ENCODE measurements around the gene UBE2F.
"Not testable (repeated sequence)": the region's sequence is repeated elsewhere in the genome, so short reads cannot be mapped to it uniquely, and the experiment has no call there.

The UBE2F gene

DNA sequence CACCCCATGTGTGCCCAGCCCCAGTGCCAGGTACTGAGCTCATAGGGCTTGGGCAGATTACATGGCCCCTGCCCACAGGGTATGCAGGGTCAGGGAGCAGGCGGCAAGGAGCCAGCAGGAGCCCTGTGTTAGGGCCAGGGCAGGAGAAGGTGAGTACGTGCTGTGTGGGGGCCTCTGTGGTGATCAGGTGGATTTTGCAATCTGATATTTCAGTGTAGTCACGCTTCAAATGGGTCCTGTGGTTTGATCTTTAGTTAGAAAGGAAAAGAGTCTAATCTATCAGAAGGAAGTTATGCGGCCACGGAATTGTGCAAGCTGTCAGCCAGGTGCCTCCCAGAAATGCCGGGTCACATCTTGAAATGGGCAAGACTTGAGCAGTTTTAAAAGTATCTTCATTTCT, 13.9 kb downstream of the UBE2F start:
- DNase-seq, result no peak

DNA sequence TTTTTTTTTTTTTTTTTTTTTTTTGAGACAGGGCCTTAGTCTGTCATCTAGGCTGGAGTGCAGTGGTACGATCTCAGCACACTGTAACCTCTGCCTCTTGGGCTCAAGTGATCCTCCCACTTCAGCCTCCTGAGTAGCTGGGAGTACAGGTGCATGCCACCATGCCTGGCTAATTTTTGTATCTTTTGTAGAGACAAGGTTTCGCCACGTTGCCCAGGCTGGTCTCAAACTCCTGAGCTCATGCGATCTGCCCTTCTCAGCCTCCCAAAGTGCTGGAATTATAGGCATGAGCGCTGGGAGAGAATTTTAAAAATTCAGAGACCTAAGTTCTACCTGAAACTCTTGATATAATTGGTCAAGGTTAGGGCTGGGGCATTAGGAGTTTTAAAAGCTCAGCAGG, 14.8 kb downstream of the UBE2F start:
- DNase-seq, result not testable (repeated sequence)

DNA sequence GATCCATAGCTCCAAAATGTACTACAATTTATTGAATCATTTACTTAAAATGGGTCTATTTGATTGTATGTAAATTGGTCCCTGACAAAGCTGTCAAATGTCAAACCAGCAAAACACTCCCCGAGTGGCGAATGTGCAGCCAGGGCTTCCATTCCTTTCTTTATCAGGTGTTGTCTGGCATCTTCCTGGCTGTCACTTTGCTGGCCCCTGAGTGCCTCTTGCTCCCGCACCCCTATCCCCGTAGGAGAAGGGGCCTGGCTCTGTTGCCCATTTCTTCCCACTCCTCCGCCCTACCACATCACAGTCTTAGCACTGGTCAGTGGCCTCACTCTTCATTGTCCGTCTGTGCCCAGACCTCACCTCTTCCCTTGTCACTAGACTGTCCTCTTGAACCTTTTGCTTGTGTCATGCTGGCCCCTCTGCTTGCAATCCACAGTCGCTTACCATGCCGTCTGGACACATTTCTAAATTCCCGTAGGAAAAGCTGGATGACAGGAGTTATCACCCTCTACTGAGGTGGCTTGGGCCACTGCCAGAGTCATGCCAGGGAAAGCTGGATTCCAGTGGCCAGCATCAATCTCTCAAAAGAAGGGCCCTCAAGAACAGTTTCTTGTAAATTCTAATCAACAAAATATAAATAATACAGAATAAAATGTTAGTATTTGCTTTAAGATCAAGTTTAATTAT, 15.4 kb downstream of the UBE2F start:
- DNase-seq, result no peak

DNA sequence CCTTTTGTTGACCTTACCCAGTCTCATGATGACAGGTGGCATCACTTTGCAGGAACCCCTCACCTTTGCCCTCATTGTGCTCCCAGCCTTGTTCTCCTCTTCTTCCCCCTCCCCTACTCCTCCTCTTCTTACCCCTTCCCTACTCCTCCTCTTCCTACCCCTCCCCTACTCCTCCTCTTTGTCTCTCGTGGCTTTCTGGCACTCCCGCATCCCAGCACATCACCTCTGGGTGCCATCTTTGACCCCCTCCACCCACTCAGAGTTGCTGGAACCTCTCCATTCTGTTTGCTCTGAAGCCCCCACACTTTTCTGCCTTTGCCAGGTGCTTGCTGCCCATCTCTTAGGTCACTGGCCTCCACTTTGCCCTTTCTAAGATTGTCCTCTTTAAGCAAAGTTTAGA, 17.1 kb downstream of the UBE2F start:
- DNase-seq, result no peak

DNA sequence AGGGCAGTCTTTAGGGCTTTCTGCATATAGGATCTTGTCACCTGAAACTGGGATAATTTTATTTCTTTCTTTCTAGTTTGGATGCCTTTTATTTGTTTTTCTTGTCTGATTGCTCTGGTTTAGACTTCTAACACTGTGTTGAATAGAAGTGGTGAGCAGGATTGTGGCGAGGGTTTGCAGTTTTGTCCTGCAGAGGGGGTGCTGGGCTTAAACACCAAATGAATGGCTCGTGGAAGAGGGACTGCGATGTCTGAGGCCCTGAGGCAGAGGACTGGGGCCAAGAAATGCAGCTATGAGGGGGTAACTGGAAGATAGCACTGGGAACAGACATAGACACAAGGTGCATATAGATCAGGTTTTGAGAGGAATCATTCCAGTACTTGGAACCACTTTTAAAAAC, 20.5 kb downstream of the UBE2F start:
- DNase-seq, result no peak

DNA sequence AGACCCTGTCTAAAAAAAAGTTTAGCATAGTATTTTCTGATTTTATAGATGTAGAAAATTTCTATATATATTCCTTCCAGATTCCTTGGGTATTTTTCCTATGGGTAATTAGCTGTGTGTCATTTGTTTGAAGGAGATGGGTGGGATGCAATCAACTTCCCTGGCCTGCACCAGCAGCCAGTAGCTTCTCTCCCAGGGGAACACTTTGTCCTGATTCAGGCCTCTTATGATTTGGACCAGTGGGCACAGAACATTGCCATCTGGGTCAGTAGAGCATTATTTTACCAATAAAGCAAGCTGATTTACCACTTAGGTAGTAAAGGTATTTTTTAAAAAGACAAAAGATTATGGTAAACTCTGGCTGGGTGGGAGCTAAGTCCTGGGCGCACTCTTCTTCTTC, 26.9 kb downstream of the UBE2F start:
- DNase-seq, result no peak

DNA sequence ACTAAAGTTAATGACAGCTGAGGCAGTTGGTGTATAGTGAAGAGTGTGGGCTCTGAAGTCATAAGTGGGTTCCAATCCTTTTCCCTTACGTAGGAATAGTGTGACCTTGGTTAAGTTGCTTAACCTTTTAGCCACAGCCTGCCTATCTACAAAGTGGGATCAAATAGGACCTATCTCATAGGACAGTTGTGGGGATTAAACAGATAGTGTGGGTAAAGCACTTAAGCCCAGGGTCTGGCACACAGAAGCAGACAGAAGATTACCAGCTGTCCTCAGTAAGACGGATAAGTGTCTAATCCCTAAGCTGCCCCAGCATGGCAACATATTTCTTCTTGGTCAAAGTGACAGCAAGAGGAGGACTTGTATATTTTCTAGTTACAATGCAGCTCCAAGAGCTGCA, 28.2 kb downstream of the UBE2F start:
- DNase-seq, result no peak

DNA sequence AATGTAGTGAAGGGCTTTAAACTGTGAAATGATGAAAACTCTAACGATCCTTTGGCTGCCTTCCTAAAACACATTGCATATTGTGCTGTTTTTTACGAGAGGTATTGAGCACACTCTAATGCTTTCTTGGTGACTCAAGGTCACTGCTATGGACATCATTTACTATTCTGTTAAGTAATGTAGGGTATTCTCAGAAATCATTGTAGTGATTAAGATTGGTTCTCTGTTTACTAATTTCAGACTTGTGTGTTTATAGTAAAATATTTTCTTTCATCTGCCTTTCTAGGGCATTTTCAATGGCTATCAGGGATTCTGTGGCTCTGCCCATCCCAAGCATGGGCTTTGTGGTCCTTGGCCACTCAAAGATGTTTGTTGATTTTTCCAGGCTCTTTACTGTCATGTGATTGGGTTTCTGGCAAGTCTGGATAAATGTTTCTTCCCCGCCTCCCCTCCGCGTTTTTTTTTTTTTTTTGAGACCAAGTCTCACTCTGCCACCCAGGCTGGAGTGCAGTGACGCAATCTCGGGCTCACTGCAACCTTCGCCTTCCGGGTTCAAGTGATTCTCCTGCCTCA, 29.3 kb downstream of the UBE2F start:
- DNase-seq, result no peak

DNA sequence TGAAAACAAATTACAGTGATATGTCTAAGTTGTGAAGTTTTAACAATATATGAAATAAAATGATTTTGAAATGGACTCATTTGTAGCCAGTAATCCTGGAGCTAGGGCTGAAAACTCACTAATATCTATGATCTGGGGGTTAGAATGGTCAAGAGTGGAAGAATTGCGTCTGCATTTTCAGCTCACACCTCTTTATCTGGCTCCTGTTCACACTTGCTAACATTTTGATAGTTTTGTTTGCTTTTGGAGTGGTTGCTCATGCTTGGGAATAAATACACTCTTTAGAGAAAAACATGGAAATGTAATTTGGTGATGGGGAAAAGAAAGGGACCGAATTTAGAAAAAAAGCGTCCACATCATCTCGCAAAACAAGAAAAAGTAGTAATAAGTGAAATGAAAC, 30.7 kb downstream of the UBE2F start:
- DNase-seq, result no peak

DNA sequence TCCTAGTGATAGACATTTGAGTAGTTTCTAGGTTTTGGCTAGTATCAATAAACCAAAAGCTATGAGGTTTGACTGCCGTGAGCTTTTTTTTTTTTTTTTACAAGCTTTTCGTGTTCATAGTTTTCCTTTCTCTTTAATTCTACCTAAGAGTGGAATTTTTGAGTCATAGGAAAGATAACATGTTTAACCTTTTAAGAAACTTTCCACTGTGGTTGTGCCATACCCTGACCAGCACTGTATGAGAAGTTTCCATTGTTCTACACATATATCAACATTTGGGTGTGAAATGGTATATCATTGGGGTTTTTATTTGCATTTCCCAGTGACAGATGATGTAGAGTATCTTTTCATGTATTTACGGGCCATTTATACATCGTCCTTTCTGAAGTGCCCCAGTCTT, 31.7 kb downstream of the UBE2F start:
- no peak for DNase-seq

DNA sequence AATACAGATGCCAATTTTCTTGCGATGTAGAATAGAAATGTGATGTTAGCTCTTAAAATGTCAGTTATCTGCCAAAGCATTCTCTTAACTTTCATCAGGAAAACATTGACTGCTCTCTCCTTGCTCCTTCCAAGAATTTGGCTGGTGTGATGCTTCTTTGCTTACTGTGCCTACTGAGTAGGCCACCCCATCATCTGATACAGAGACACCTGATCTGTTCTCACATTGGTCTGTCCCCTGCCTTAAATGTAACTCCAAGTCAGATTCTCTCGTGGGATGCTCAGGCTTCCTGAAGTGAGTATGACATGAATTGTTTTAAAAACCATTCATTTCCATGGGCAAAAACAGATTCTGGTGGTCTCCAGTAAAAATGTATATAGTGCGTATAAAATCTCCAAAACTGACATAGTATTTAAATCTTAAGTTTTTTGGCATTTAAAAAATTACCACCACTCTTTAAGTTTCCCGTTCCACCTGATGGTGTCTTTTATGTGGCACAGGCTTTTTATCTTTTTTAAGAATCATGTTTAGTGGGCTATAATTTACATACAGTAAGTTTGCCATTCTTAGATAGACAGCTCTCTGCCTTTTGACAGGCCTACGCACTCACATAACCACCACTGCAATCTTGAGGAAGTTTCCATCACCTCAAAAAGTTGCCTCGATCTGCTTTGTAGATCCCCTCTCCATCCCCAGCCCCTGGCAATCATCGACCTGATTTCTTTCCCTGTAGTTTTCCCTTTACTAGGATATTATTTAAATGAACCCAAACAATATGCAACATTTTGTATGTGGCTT, 36.6 kb downstream of the UBE2F start:
- DNase-seq, result no peak

DNA sequence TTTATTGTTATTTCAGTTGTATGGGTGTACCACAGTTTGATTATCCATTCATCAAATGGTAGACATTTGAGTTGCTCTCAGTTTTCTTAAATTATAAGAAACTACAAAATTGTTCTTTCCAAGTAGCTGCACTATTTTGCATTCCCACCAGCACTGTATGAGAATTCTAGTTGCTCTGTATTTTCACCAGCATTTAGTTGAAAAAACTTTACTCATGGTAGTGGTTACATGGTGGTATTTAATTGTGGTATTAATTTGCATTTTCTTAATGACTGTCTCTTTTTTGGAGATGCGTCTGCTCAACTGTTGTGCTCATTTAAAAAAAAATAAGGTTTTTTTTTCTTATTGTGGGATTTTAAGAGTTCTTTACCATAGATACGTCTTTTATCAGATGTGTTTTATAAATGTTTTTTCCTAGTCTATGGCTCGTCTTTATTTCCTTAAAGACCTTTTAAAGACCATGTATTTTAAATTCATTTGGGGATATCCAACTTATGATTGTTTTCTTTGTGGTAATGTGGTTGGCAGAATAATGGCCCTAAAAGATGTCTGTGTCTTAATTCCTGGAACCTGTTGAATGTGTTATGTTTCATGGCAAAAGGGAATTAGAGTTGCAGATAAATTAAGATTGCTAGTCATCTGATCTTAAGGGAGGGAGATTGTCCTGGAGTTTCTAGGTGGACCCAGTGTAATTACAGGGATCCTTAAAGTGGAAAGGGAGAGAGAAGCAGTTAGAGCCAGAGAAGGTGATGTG, 37.4 kb downstream of the UBE2F start:
- no peak for DNase-seq

DNA sequence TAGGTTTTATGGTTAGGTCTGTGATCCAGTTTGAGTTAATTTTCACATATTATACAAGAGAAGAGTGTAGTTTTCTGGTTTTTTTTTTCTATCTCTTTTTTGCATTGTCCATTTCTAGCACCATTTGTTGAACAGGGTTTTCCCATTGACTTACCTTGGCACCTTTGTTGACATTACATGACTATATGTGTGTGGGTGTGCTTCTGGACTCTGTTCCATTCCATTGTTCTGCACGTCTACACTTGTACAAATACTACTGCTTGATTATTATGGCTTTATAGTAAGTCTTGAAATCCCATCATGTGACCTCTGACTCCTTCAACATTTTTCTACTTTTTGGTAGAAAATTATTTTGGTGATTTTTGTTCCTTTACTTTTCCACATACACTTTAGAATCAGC, 38.7 kb downstream of the UBE2F start:
- DNase-seq, result no peak

DNA sequence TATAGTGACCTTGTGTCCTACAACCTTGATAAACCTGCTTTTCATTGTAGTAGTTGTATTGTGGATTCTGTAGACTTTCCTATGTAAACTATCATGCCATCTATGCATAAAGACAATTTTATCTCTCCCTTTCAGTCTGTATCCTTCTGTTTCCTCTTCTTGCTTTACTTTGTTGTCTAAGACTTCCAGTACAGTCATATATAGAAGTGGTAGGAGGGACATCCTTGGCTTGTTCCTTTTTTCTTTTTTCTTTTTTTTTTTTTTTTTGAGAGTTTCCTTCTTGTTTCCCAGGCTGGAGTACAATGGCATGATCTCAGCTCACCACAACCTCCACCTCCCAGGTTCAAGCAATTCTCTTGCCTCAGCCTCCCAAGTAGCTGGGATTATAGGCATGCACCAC, 39.7 kb downstream of the UBE2F start:
- DNase-seq, result no peak

DNA sequence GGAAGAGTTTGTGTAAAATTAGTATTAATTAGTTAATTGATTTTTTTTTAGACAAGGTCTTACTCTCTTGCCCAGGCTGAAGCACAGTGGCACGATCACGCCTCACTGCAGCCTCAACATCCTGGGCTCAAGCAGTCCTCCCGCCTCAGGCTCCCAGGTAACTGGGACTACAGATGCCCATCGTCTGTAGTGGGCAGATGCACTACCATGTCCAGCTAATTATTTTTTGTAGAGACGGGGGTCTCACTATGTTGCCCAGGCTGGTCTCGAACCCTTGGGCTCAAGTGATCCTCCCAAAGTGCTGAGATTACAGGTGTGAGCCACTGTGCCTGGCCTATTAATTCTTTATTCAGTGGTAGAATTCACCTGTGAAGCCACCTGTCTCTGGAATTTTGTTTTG, 41.1 kb downstream of the UBE2F start:
- no peak for DNase-seq

DNA sequence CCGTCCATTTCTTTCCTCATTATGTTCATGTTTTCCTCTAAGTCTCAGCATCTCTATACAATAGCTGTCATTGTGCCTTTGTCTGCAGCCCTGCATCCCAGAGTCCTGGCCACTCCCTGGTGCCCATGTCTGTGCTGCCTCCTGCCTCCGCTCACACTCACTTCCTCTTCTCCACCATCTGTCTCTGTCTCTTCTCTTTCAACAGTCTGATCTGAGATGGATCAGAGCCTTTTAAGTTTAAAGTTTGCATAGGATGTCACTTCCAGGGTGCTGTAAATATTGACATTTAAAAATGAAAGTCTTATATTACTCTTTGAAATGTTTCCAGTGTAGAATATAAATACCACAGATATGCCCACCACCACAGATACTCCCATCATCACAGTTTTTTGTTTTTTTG, 42.7 kb downstream of the UBE2F start:
- DNase-seq, result no peak

DNA sequence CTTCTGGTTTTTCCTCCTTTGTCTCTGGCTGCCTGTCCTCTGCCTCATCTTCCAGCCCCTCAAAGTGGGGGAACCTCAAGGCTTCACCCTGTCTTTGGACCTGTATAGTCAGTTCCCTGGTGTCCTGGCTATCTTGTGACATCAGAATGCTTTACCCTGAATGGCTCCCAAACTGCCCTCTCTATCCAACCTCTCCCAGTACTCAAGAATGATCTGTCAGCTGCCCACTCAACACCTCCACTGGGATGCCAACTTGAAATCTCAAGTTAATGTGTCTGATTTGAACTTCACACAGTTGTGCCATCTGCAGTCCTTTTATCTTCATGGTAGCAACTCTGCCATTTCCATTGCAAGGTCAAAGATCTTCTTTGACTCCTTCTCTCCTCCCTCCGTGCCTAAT, 43.8 kb downstream of the UBE2F start:
- no peak for DNase-seq

DNA sequence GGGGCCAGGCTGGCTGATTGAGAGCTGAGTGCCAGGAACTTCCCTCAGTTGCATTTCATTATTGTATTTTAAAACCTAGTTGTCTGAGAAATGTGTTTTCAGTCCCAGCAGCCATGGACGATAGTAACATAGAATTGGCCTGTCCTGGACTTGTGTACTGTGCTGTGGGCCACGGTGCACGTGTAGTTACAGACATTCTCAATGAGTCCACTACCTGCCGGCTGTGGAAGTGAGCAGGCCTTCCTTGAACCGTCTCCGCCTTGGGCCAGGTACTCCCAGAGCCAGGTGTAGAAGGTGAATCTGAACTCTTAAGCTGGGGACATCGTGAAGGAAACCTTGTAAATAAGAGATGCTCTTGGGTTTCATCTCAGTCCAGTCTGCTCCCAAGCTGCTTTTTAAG, 47.0 kb downstream of the UBE2F start:
- no peak for DNase-seq

DNA sequence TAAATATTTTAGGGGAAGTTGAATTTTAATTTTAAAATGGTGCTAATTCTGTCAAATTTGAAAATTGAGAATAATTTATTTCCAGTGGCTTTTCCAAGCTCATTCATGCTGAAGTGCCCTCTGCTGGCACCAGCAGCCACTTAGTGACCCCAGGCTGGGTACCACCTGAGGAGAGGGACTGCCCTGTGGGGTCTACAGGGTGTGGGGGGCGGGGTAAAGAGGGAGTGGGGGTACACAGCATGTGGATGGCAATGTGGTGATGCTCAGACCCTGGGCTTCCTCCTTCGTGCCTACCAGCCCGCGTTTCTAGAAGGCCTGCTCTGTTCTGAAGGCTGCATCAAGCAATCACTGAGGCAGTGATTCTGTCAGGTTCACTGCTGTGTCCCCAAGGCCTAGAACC, 48.9 kb downstream of the UBE2F start:
- no peak for DNase-seq

DNA sequence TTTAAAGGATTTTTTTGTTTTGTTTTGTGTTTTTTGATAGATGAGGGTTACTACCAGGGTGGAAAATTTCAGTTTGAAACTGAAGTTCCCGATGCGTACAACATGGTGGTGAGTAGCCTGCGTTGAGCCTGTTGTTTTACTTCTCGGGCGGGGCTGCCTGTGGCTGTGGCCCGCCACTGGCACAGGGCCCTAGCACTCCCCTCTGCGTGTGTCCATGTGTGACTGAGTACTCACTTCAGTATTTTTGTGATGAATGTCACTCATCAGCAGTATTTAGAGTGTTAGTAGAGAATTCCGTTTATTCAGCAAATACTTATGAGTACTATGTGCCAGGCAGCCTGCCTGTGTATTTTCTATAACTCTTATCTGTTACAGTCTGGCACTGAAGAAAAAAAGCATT, 49.7 kb downstream of the UBE2F start:
- DNase-seq, result no peak

DNA sequence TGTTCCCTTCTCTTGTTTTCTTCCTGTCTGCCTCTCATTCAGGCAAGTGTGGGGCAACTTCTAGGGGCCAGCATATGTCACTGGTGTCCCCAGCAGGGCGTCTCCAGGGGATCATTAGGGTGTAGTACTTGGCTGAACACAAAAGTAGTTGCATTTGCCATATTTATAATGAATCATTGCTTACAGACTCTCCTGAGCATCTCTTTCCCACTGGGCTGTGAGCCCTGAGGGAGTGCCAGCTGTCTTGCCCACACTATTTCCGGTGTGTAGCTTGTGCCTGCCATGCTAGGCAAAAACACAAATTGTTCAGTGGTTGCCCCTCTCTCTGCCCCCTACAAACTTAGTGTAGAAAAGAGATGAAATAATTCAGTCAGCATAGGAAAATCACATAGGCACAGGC, 53.1 kb downstream of the UBE2F start:
- DNase-seq, result no peak

DNA sequence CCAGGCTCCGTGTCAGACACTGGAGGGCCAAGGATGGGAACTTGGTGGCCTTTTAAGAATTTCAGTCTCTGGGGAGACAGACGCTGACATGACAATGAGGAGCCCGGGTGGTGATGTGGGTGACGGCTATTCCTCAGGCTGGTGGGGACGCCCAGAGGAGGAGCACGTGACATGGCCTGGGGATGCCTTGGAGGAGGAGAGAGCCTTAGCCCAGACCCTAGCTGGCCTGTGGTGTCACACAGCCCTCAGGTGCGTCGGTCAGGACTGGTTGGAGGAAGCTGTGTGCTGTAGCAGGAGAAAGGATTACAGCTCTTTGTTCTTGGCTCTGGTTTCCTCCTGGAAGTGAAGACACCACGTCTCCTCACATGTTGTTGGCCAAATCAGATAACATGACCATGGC, 54.0 kb downstream of the UBE2F start:
- no peak for DNase-seq

DNA sequence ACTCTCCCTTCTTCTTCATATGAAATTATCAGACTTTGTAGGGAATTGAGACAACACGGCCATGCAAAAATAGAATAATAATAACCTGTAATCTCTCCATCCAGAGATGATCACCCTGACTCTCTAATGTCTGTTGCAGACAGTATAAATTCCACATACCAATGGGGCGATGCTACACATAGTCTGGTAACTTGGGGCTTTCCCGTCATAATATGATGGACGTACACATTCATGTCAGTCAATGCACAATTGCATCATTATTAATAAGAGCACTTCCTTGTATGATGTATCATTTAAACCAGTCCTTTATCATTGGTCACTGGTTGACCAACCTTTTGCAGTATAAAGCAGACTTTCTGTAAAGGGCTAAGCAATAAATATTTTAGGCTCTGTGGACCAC, 54.5 kb downstream of the UBE2F start:
- DNase-seq, result no peak
